HG03460 (cell line): ENCODE measurements around the gene LIPI.
A peak's percentile ranks its signal among the peaks of the same experiment; 100 is the strongest.
"Not testable (repeated sequence)": the region's sequence is repeated elsewhere in the genome, so short reads cannot be mapped to it uniquely, and the experiment has no call there.

ENCODE experiments used
- ATAC-seq: cut with Tn5 transposase; IDR thresholded peaks from one replicate; pipeline ENCODE4 v1.9.1; 2021; ENCODE audit not compliant: unreplicated experiment

The LIPI gene

GRCh38 chr21:14210738-14211137 lies at the start of gene LIPI:
Gene LIPI (minus strand): TSS chr21:14210955. CDS start chr21:14210845, 110 bp downstream.
- ATAC-seq, result no peak

GRCh38 chr21:14260174-14260764 lies 49.5 kb upstream of the LIPI start:
- ATAC-seq, result no peak

- no peak for ATAC-seq
Measured at GRCh38 chr21:14259747-14260146, 49.0 kb upstream of the LIPI start.

- no peak for ATAC-seq
Measured at GRCh38 chr21:14251336-14251735, 40.6 kb upstream of the LIPI start.

GRCh38 chr21:14245711-14246110 lies 35.0 kb upstream of the LIPI start:
- no peak for ATAC-seq

- ATAC-seq, result no peak
Measured at GRCh38 chr21:14244911-14245310, 34.2 kb upstream of the LIPI start.

GRCh38 chr21:14243874-14244273 lies 33.1 kb upstream of the LIPI start:
- no peak for ATAC-seq

- ATAC-seq, result no peak
Measured at GRCh38 chr21:14243461-14243860, 32.7 kb upstream of the LIPI start.

- ATAC-seq, result no peak
Measured at GRCh38 chr21:14241297-14241696, 30.5 kb upstream of the LIPI start.

- no peak for ATAC-seq
Measured at GRCh38 chr21:14239281-14239680, 28.5 kb upstream of the LIPI start.

- no peak for ATAC-seq
Measured at GRCh38 chr21:14236180-14236579, 25.4 kb upstream of the LIPI start.

GRCh38 chr21:14235101-14235500 lies 24.3 kb upstream of the LIPI start:
- ATAC-seq, result no peak

- ATAC-seq, result no peak
Measured at GRCh38 chr21:14229399-14229798, 18.6 kb upstream of the LIPI start.

GRCh38 chr21:14223365-14223764 lies 12.6 kb upstream of the LIPI start:
- no peak for ATAC-seq

- ATAC-seq, result peak; percentile 97
Measured at GRCh38 chr21:14215971-14216641, 5.4 kb upstream of the LIPI start, which contains the start of gene RBM11. Gene RBM11 (plus strand): TSS chr21:14216157. CDS start chr21:14216187, 30 bp downstream.

GRCh38 chr21:14213164-14213563 lies 2.4 kb upstream of the LIPI start:
- ATAC-seq, result no peak

- no peak for ATAC-seq
Measured at GRCh38 chr21:14206222-14206621, 4.5 kb downstream of the LIPI start.

GRCh38 chr21:14166463-14167223 lies 44.1 kb downstream of the LIPI start:
- ATAC-seq, result not testable (repeated sequence)

- ATAC-seq, result no peak
Measured at GRCh38 chr21:14143999-14144398, 66.8 kb downstream of the LIPI start.

- ATAC-seq, result no peak
Measured at GRCh38 chr21:14124266-14124665, 86.5 kb downstream of the LIPI start.

- no peak for ATAC-seq
Measured at GRCh38 chr21:14121719-14122118, 89.0 kb downstream of the LIPI start.
